Measurements from ENCODE around the gene GANC.

GRCh38 chr15:42392309-42393024 is 119.5 kb downstream of the GANC start:
- TF ChIP-seq POLR2AphosphoS5 (IDR thresholded peaks at IDR 0.05), result no peak
- no peak for TF ChIP-seq CTCF (IDR thresholded peaks at IDR 0.05)
- TF ChIP-seq POLR2A (IDR thresholded peaks at IDR 0.05), result no peak

Data from stomach (tissue), 4 donors.